WTC11 (cell line): Measurements from ENCODE around the gene PPP3R1.

Experiments
- ATF1 ChIP-seq: sonication (generic); formaldehyde crosslinking; IDR thresholded peaks from 2 replicates; pipeline ENCODE4 v1.8.1; 2023; ENCODE audit warnings: mild to moderate bottlenecking, moderate library complexity, missing genetic modification reagents
- CDX4 ChIP-seq: fragments of 250-450 bp; sonication (Bioruptor Pico); IDR thresholded peaks from 2 replicates; pipeline ENCODE4 v1.9.0; 2021; ENCODE audit warnings: moderate library complexity, mild to moderate bottlenecking, inconsistent platforms, borderline replicate concordance
- CREB1 ChIP-seq: sonication (generic); formaldehyde crosslinking; IDR thresholded peaks from 2 replicates; pipeline ENCODE4 v1.8.0; 2023; ENCODE audit warnings: mild to moderate bottlenecking, missing genetic modification reagents
- CTCF ChIP-seq: fragments of 200-600 bp; IDR thresholded peaks from 2 replicates; pipeline ENCODE4 v1.8.0; 2022; ENCODE audit warnings: antibody characterized with exemption
- E2F5 ChIP-seq: sonication (generic); formaldehyde crosslinking; IDR thresholded peaks from 2 replicates; pipeline ENCODE4 v1.8.1; 2022; ENCODE audit warnings: mild to moderate bottlenecking, moderate library complexity, missing genetic modification reagents
- HMGA2 ChIP-seq: fragments of 250-450 bp; sonication (Bioruptor Pico); IDR thresholded peaks from 2 replicates; pipeline ENCODE4 v1.4.0; 2021; ENCODE audit warnings: mild to moderate bottlenecking, moderate library complexity
- IRF1 ChIP-seq: sonication (generic); formaldehyde crosslinking; IDR thresholded peaks from 2 replicates; pipeline ENCODE4 v1.8.0; 2023; ENCODE audit warnings: missing genetic modification reagents
- KAT7 ChIP-seq: sonication (generic); formaldehyde crosslinking; IDR thresholded peaks from 2 replicates; pipeline ENCODE4 v1.8.1; 2023; ENCODE audit warnings: missing genetic modification reagents, mild to moderate bottlenecking, borderline replicate concordance
- RELA ChIP-seq: sonication (generic); formaldehyde crosslinking; IDR thresholded peaks from 2 replicates; pipeline ENCODE4 v1.8.1; 2022; ENCODE audit warnings: missing genetic modification reagents, mild to moderate bottlenecking, borderline replicate concordance
- SOX15 ChIP-seq: fragments of 250-450 bp; sonication (Bioruptor Pico); IDR thresholded peaks from 2 replicates; pipeline ENCODE4 v1.9.0; 2021; ENCODE audit warnings: mild to moderate bottlenecking
- TCF7 ChIP-seq: sonication (generic); formaldehyde crosslinking; IDR thresholded peaks from 2 replicates; pipeline ENCODE4 v1.8.0; 2022; ENCODE audit warnings: mild to moderate bottlenecking, low read depth, missing genetic modification reagents, moderate library complexity
- ZNF512 ChIP-seq: sonication (generic); formaldehyde crosslinking; IDR thresholded peaks from 2 replicates; pipeline ENCODE4 v1.8.1; 2022; ENCODE audit warnings: missing genetic modification reagents, borderline replicate concordance

GRCh38 chr2:68294913-68295312 is 42.6 kb upstream of the PPP3R1 start:
- no peak for TF ChIP-seq RELA (CRISPR knock-in tag)
- no peak for TF ChIP-seq CTCF
- TF ChIP-seq ATF1 (CRISPR knock-in tag) = no peak
- no peak for TF ChIP-seq CREB1 (CRISPR knock-in tag)
- no peak for TF ChIP-seq ZNF512
- no peak for TF ChIP-seq KAT7 (CRISPR knock-in tag)
- TF ChIP-seq SOX15 = no peak
- no peak for TF ChIP-seq IRF1 (CRISPR knock-in tag)
- TF ChIP-seq TCF7 (CRISPR knock-in tag) = no peak
- TF ChIP-seq HMGA2 = no peak
- TF ChIP-seq E2F5 (CRISPR knock-in tag) = no peak
- TF ChIP-seq CDX4 (CRISPR knock-in tag) = no peak
